ENCODE results near the gene RAD52. TPM values are rescaled to one million over a fixed set of nuclear protein-coding genes. Genes with fewer than 3 reads are reported as not detected.

RAD52 gene
- total RNA-seq, 1 experiment from 2014 or later, result 19.2 TPM

- ChIA-PET CTCF (no interaction called here), POLR2A (no interaction called here)
- Mint-ChIP-seq H3K27ac (0 out of 2 replicates have a peak overlapping the region, but pooled peaks have one; percentile 61), H3K27me3 (ENCODE audit: low read depth) (no peaks in the 10 kb centered on the region), H3K36me3 (peaks cover 61% of the 10 kb centered on the region), H3K4me3 (no peak overlapping the region), H3K9me3 (no peaks in the 10 kb centered on the region), H3K4me1 (no peaks in the 10 kb centered on the region)
- DNase-seq (ENCODE audit: low spot score), result no peak
- TF ChIP-seq GTF2I (CRISPR knock-in tag; conservative IDR thresholded peaks at IDR 0.05) (no peak), SP1 (CRISPR knock-in tag; conservative IDR thresholded peaks at IDR 0.05) (no peak), NFE2L1 (CRISPR knock-in tag; IDR thresholded peaks at IDR 0.05) (no peak), USF1 (CRISPR knock-in tag; IDR thresholded peaks at IDR 0.05) (no peak), ZBTB21 (CRISPR knock-in tag; IDR thresholded peaks at IDR 0.05; ENCODE audit: borderline replicate concordance) (no peak), ZNF416 (CRISPR knock-in tag; IDR thresholded peaks at IDR 0.05) (no peak), PRRX2 (CRISPR knock-in tag; IDR thresholded peaks at IDR 0.05) (no peak), ZNF423 (CRISPR knock-in tag; IDR thresholded peaks at IDR 0.05) (no peak), TP53 (CRISPR knock-in tag; IDR thresholded peaks at IDR 0.05) (no peak), ELF4 (CRISPR knock-in tag; IDR thresholded peaks at IDR 0.05; ENCODE audit: low read depth) (no peak), E2F1 (CRISPR knock-in tag; IDR thresholded peaks at IDR 0.05) (no peak)
- no peak for ATAC-seq
Observed at GRCh38 chr12:926641-927040, 22.9 kb downstream of the RAD52 start.

- POLR2A ChIA-PET, result no interaction called here
- CTCF ChIA-PET, result no interaction called here
- TF ChIP-seq HMGA2 (CRISPR knock-in tag; IDR thresholded peaks at IDR 0.05) (no peak), ETV6 (CRISPR knock-in tag; IDR thresholded peaks at IDR 0.05) (no peak), GABPB1 (CRISPR knock-in tag; IDR thresholded peaks at IDR 0.05) (no peak), MLX (CRISPR knock-in tag; IDR thresholded peaks at IDR 0.05) (no peak), ZNF281 (CRISPR knock-in tag; IDR thresholded peaks at IDR 0.05) (no peak), E2F5 (CRISPR knock-in tag; IDR thresholded peaks at IDR 0.05) (no peak), NFATC4 (CRISPR knock-in tag; IDR thresholded peaks at IDR 0.05) (no peak), AR (CRISPR knock-in tag; IDR thresholded peaks at IDR 0.05) (no peak), ZNF232 (CRISPR knock-in tag; IDR thresholded peaks at IDR 0.05) (no peak), TEAD4 (CRISPR knock-in tag; IDR thresholded peaks at IDR 0.05) (no peak)
- H3K4me3 Mint-ChIP-seq, result no peak overlapping the region
- ATAC-seq (no peak), DNase-seq (ENCODE audit: low spot score) (no peak)
- H3K4me1 Mint-ChIP-seq, result peaks cover 1% of the 10 kb centered on the region
- H3K36me3 Mint-ChIP-seq, result peaks cover 58% of the 10 kb centered on the region
- H3K9me3 Mint-ChIP-seq, result no peaks in the 10 kb centered on the region
- H3K27me3 Mint-ChIP-seq (ENCODE audit: low read depth), result no peaks in the 10 kb centered on the region
- H3K27ac Mint-ChIP-seq, result no peak overlapping the region
Observed at GRCh38 chr12:922285-922684, 27.2 kb downstream of the RAD52 start.

Data from WTC11 (cell line).